Nephron progenitor cell (in vitro differentiated cells): Measurements from ENCODE around the gene AK8.

Experiments used
- DNase-seq: peaks from one replicate; pipeline ENCODE4 v3.0.0; 2021
- H3K27ac Mint-ChIP-seq: 2 replicates; pipeline ENCODE4 v1.8.0; 2021; ENCODE audit warnings: mild to moderate bottlenecking, moderate library complexity, mixed read lengths
- H3K27me3 Mint-ChIP-seq: 2 replicates; pipeline ENCODE4 v1.8.0; 2021; ENCODE audit warnings: mild to moderate bottlenecking, low read depth, mixed read lengths; ENCODE audit not compliant: poor library complexity
- H3K36me3 Mint-ChIP-seq: 2 replicates; pipeline ENCODE4 v1.8.0; 2021; ENCODE audit warnings: low read depth, mixed read lengths
- H3K4me1 Mint-ChIP-seq: 2 replicates; pipeline ENCODE4 v1.8.0; 2021; ENCODE audit warnings: mixed read lengths
- H3K4me3 Mint-ChIP-seq: 2 replicates; pipeline ENCODE4 v1.8.0; 2021; ENCODE audit warnings: mild to moderate bottlenecking, moderate library complexity, mixed read lengths
- H3K9me3 Mint-ChIP-seq: 2 replicates; pipeline ENCODE4 v1.8.0; 2021; ENCODE audit warnings: mild to moderate bottlenecking, moderate library complexity, mixed read lengths
- TF ChIP-seq, protein P1 (sequence below): fragments of 200-600 bp; sonication (generic); IDR thresholded peaks from 2 replicates; pipeline ENCODE4 v1.5.0; 2021; ENCODE audit warnings: antibody characterized with exemption

Gene AK8

DNA sequence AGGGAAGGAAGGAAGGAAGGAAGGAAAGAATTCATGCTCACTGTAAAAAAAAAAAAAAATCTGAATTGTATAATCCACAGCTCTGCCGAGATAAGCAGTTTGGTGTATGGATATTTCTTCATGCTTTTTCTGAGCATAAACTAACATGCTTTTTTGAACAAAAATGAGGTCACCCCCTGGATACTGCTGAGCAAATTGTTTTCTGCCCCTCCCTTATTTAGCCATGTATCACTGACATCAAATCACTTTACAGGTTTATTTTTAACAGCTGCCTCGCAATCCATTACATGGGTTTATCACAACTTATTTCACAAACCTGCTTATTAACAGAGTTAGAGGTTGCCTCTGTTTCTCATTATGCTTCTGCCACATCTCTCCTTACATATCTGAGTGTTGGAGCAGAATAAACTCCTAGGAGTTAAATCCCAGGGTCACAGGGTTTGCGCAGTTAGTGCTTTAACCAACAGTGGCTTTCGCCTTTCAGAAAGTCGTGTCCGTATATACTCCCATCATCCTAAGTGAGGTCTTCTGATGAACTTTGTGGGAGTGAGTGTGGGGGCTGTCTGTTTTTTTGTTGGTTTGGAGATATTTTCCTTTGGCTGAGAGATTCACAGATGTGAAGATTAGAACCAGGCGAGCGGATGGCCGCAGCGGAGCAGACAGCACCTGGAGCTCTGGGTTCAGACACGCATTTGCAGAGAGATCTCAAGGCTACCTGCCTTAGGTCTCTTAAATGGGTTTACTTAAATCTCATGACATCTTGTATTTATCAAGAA lies 57.7 kb downstream of the AK8 start:
- DNase-seq, result no peak
- TF ChIP-seq, protein P1, sequence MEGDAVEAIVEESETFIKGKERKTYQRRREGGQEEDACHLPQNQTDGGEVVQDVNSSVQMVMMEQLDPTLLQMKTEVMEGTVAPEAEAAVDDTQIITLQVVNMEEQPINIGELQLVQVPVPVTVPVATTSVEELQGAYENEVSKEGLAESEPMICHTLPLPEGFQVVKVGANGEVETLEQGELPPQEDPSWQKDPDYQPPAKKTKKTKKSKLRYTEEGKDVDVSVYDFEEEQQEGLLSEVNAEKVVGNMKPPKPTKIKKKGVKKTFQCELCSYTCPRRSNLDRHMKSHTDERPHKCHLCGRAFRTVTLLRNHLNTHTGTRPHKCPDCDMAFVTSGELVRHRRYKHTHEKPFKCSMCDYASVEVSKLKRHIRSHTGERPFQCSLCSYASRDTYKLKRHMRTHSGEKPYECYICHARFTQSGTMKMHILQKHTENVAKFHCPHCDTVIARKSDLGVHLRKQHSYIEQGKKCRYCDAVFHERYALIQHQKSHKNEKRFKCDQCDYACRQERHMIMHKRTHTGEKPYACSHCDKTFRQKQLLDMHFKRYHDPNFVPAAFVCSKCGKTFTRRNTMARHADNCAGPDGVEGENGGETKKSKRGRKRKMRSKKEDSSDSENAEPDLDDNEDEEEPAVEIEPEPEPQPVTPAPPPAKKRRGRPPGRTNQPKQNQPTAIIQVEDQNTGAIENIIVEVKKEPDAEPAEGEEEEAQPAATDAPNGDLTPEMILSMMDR, result no peak
- peaks cover 17% of the 10 kb centered on the region for H3K4me1 Mint-ChIP-seq
- peaks cover 14% of the 10 kb centered on the region for H3K9me3 Mint-ChIP-seq
- peaks cover 6% of the 10 kb centered on the region for H3K36me3 Mint-ChIP-seq
- H3K27ac Mint-ChIP-seq, result no peak overlapping the region
- H3K4me3 Mint-ChIP-seq, result no peak overlapping the region
- peaks cover 7% of the 10 kb centered on the region for H3K27me3 Mint-ChIP-seq

DNA sequence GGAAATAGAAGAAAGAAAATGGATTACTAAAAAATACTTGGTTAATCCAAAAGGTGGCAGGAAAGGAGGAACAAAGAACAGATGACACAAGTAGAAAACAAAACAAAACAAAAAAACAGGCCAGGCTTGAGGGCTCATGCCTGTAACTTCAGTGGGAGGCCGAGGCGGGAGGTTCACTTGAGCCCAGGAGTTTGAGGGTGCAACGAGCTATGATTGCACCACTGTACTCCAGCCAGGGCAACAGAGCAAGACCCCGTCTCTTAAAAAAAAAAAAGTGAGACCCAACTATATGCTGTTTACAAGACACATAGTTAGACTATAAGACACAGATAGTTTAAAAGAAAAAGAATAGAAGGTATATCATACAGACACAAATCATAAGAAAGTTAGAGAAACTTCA lies 59.5 kb downstream of the AK8 start:
- Mint-ChIP-seq H3K9me3 (peaks cover 14% of the 10 kb centered on the region), H3K4me3 (no peak overlapping the region), H3K27me3 (peaks cover 7% of the 10 kb centered on the region), H3K36me3 (peaks cover 6% of the 10 kb centered on the region), H3K4me1 (peaks cover 15% of the 10 kb centered on the region), H3K27ac (no peak overlapping the region)
- DNase-seq, result no peak
- TF ChIP-seq, protein P1, result no peak

DNA sequence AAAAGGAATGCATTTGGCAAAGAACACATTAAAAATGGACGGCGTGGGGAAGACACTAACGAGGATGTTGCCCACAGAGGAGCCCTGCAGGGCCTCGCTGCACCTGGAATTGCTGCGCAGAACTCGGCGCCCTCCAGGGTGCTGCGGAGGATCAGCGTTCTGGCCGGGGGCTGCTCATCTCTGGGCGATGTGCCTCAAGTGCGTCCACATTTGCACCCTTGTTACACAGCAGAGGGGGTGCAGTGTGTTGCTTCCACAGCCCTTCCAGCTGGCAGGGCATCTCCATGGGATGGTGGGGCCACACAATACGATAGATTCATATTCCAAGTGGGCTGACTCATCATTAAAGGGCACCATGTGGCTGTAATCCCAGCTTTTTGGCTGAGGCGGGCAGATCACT lies 63.1 kb downstream of the AK8 start:
- no peaks in the 10 kb centered on the region for H3K4me1 Mint-ChIP-seq
- H3K27ac Mint-ChIP-seq, result no peak overlapping the region
- H3K4me3 Mint-ChIP-seq, result no peak overlapping the region
- DNase-seq, result no peak
- H3K27me3 Mint-ChIP-seq, result peaks cover 19% of the 10 kb centered on the region
- H3K9me3 Mint-ChIP-seq, result peaks cover 14% of the 10 kb centered on the region
- TF ChIP-seq, protein P1, result no peak
- peaks cover 6% of the 10 kb centered on the region for H3K36me3 Mint-ChIP-seq

DNA sequence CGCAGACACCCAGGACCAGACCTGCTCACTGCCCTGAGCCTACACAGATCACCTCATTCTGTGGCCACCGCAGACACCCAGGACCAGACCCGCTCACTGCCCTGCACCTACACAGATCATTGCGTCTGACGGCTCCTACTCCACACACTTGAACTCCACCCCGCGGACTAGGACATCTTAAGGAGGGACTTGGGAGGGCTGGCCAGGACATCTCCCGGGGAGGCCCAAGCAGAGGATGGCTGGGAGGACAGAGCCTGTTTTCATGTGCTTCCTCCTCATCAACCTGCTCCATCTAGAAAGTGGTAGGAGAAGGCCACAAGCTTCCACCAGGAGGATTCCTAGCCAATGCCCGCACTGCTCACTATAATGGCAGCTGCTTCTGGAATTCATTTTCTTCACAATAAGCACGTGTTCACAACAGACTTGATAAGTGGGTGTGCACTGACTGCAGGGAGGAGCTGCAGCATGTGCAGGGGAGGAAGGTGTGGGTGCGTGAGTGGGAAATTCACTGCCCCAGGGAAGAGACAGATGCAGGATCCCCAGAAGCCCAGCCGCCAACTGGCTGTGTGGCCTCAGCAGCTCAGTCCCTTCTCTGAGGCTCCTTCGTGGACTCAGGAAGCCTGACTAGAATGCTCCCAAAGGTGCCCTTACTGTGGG lies 64.8 kb downstream of the AK8 start:
- Mint-ChIP-seq H3K36me3 (peaks cover 6% of the 10 kb centered on the region), H3K4me3 (no peak overlapping the region), H3K9me3 (peaks cover 14% of the 10 kb centered on the region), H3K27me3 (peaks cover 16% of the 10 kb centered on the region), H3K4me1 (no peaks in the 10 kb centered on the region), H3K27ac (no peak overlapping the region)
- TF ChIP-seq, protein P1, result no peak
- DNase-seq, result no peak

DNA sequence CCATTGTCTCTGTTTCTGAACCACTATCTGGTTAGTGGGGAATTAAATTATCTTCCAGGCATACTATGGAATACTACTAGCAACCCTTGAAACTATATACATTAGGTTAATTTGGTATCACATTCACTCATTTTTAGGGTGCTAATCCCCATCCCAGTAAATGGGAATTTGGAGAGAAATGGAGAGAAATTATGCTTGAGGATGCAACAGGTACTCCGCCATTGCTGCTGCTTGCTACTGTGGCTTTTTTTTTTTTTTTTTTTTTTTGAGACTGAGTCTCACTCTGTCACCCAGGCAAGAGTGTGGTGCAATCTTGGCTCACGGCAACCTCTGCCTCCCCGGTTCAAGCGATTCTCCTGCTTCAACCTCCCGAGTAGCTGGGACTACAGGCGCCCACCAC lies 66.1 kb downstream of the AK8 start:
- Mint-ChIP-seq H3K9me3 (peaks cover 5% of the 10 kb centered on the region), H3K4me3 (no peak overlapping the region), H3K27ac (no peak overlapping the region), H3K36me3 (no peaks in the 10 kb centered on the region), H3K27me3 (peaks cover 26% of the 10 kb centered on the region), H3K4me1 (peaks cover under 1% of the 10 kb centered on the region)
- no peak for DNase-seq
- TF ChIP-seq, protein P1, result no peak
